Renal cortex interstitium (tissue), 11 donors: ENCODE data around the gene ST6GALNAC4. TPM values are rescaled to one million over a fixed set of nuclear protein-coding genes. Genes with fewer than 3 reads are reported as not detected.

Experiments used
- DNase-seq, 11 donors: peaks; one replicate each; pipeline ENCODE4 v3.0.0-alpha.2; 2013; ENCODE audit warnings: low read depth in 9 of 11, low spot score in 4 of 11; ENCODE audit errors: extremely low read depth in 1 of 11
- polyA plus RNA-seq, 3 donors: library from polyadenylated mRNA; unstranded; fragments of 120-200 nt; gene quantifications; one replicate each; pipeline ENCODE4 v1.2.1, GENCODE V29; 2013; ENCODE audit not compliant: insufficient read length in 3 of 3

ST6GALNAC4 gene
- polyA plus RNA-seq, 3 donors = 9.8 to 16.3 (median 13.1) TPM

- no peak for DNase-seq
These were observed 4.8 kb upstream of the ST6GALNAC4 start for GRCh38 chr9:127921557-127922120.

- DNase-seq = no peak
These were observed 4.0 kb upstream of the ST6GALNAC4 start for GRCh38 chr9:127920794-127921193.

DNA sequence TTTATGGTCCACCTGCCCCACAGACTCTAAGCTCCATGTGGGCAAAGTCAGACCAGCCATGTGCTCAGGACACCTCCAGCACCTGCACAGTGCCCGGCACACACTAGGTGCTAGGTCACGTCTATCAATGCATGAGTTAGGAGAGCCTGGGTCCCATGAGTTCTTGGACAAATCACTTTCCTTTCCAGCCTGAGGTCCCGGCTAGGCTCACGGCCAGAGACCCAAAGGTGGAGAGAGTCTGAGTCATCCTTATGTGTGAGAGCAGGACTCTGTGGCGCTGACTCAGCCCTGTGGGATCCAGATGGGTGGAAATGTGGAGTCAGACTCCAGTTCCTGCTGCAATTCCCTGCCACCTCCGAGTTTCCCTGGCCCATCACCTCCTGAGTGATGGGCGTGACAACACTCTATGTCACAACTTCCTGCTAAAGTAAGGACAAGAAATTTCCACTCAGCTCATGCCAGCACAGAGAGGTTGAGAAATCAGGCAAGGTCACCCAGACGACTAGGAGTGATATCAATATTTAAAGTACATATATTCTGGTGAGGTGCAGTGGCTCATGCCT, 2.5 kb upstream of the ST6GALNAC4 start:
- DNase-seq = no peak

- DNase-seq = no peak
These were observed 1.6 kb upstream of the ST6GALNAC4 start for GRCh38 chr9:127918183-127919107.

GRCh38 chr9:127917603-127918002, 762 bp upstream of the ST6GALNAC4 start:
- DNase-seq = no peak

DNA sequence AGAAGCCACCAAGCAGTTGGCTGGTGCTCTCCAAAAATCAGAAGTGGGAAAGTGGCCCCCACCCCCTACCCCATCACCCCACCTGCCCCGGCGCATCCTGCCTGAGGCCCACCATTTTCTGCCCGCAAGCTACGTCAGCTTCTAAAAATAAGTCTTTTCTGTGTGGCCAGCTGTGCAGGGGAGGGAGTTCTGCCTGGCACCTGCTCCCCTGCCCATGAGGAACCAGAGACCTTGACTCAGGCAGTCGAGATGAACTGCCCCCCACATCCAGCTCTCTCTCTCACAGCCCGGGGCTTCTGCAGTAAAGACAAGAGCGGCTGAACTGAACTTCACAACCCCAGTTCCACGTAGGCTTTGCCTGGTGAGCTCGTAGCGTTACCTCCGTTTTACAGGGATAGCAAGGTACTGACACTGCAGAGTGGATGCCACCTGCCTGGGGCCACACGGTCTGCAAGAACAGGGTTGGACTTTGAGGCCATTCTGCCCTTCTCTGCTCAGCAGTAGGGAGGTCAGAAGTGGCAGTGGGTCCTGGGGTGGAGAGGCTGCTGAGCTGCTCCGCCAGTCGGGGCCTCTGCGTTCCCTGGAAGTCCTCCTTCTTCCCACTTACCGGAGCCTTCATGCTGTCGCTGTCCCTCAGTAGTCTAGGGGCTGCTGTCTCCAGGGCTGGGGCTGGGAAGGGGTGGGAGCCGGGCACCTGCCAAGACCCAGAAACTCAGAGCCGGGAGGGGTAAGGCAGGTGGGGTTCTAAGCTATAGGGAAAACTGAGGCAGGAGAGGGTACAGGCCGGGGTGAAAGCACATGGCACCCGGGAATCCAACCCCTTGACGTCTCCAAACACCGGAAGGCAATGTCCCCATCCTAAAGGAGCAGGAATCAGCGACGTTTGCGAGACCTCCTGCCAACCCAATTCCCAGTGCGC, 781 bp downstream of the ST6GALNAC4 start:
- no peak for DNase-seq

GRCh38 chr9:127915325-127915752, 1.5 kb downstream of the ST6GALNAC4 start:
- no peak for DNase-seq

DNA sequence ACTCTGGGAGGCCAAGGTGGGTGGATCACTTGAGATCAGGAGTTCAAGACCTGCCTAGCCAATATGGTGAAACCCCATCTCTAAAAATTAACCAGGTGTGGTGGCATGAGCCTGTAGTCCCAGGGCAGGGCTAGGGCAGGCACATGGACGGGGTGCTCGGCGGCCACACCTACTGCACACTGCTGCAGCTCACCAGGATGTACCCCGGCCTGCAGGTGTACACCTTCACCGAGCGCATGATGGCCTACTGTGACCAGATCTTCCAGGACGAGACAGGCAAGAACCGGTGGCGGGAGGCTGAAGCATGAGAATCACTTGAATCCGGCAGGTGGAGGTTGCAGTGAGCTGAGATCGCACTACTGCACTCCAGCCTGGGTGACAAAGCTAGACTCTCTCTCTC, 3.2 kb downstream of the ST6GALNAC4 start:
- no peak for DNase-seq

DNA sequence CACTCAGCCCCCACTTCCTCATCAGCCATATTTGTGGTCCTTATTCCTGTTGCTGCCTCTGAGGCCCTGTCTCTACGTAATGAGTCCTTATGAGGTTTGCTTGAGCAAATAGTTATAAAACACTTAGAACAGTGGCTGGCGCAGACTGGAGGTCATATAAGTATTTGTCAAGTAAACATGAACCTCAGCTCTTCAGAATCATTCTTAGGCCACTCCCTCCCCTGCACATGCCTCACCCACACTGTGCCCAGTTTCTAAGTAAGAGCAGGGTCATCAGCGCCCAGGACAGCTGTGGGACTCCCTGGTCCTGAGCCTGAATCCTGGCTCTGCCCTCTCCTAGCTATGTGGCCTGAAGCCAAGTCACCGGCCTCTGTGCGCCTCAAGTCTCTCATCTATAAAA, 4.0 kb downstream of the ST6GALNAC4 start:
- no peak for DNase-seq

GRCh38 chr9:127912296-127912695, 4.5 kb downstream of the ST6GALNAC4 start:
- no peak for DNase-seq

DNA sequence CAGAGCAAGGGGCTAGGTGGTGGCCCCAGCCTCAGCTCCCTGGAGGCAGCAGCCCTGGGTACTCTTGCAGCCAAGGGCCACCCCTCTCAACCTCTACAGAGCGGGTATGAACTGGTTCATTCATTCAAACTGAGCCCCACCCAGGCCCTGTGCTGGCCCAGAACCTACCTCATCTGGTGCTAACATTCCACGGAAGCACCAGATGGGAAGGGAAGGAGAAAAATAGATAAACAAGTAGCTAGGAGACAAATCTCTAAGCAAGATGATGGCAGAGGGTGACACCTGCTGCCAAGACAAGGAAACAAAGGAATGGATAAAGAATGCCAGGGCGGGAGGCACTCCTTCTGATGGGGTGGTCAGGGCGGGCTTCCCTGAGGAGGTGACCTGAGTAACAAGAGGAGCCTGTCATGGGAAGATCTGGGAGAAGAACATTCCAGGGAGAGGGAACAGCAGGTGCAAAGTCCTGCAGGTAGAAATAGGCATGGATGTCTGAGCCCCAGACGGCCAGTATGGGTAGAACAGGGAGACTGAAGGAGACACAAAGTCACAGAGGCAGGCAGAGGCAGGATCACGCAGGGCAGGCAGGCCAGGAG, 6.1 kb downstream of the ST6GALNAC4 start:
- no peak for DNase-seq

- no peak for DNase-seq
These were observed 7.0 kb downstream of the ST6GALNAC4 start for GRCh38 chr9:127909839-127910273.

DNA sequence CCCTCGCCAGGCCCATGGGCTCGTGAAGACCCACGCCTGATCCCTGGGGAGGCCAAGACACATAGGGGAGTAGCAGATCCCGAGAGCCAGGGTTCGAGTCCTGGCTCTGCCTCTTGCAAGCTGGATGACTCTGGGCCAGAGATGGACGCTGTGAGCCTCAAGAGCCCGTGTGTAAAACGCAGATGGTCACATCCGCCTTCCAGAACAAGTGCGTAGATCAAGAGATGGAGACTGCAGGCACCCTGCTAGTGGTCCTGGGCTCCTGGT, 8.2 kb downstream of the ST6GALNAC4 start:
- no peak for DNase-seq

DNA sequence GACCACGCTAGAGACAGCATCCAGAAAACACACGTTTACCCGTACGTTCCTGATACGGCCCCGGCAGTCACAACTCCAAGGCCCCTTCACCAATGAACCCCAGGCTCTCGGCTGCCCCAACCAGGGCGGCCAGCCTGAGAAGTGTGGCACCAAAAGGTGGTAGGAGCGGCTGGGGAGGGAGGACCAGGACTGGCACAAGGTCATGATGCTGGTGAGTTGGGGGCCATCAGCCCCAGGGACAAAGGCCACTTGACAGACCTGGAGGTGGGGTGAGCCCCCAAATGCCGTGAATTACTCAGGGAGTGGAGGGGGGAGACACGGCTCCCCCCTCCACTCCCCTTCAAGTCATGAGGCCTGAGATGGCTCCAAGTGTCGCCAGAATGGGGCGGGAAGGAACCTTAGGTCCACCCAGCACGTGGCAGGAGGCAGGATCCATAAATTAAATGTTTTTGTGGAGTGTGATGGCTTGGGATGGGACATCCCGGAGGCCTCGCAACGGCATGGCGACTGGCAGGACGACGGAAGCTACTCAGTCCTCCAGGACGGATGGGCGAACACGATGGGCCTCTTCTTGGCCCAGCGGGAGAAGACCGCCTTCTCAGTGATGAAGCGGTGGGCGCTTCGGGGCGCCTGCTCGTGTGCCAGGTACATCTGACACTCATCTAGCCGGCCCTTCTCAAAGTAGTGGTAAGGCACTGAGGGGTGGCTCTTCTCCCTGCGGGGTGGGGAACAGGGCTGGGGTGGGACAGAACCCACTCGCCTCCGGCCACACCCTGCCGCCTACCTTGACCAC, 8.8 kb downstream of the ST6GALNAC4 start:
- no peak for DNase-seq

GRCh38 chr9:127905788-127906191, 11.1 kb downstream of the ST6GALNAC4 start:
- DNase-seq = no peak

- DNase-seq = no peak
These were observed 11.7 kb downstream of the ST6GALNAC4 start for GRCh38 chr9:127905004-127905728.

DNA sequence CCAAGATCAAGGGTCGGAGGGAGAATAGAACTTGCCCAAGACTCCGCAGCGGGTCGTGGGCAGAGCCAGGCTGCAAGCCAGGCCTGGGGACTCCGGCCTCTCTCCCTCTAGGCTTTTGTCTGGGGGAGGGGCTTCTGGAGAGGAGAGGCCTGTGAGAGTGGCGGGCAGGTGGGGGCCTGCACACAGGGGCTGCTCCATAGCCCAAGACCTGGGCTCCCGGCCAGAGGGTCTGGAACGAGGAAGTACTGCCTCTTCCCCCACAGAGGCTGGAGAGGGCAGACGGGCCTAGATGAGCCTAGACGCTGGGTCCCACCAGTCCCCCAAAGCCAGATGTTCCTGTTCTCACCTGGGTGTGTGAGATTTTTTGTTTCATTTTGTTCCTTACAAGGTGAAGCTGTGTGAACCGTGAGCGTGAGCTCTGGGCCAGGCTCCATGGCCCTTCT, 12.3 kb downstream of the ST6GALNAC4 start:
- peak in 1 of 11 donors; percentile 80 for DNase-seq
